GM19452 (cell line): ENCODE measurements around the gene CBS.
"Not testable (repeated sequence)": the region's sequence is repeated elsewhere in the genome, so short reads cannot be mapped to it uniquely, and the experiment has no call there.

Experiments used
- ATAC-seq: cut with Tn5 transposase; IDR thresholded peaks from one replicate; pipeline ENCODE4 v1.9.1; 2021; ENCODE audit not compliant: unreplicated experiment

The CBS gene

DNA sequence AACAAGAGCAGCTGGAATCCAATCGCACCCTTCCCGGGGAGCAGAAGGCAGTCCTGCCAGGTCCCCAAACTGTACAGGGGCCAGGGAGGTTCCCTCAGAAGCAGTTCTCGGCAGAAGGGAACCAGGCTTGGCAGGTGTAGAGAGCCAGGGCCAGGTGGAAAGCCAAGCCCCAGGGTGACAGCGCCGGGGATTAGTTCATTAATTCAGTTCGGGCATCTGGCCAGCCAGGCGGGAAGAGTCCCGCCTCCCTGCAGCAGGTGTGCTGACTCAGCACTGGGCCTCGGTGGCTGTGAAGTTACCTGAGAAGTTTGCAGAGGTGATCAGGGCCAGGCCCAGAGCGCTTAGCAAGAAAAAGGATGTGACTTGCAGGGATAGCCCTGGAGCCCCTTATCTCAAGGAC, 6.0 kb downstream of the CBS start:
- not testable (repeated sequence) for ATAC-seq

DNA sequence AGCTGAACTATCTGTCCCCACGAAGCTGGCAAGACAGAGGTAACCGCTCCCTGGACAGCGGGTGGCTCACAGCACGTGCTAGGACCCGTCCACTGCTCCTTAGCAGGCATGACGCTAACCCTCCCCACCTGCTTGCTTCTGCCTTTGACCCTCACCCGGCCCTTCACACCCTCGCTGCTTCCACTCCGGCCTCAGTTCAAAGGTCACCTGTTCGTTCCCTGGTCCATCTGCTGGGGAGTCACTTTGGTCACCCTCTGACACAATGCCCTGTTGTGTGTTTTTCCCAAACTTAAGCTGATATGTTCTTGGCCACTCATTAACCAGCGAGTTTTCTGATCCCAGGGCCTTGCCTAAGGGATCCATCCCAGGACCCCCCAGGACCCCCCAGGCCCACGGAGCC, 7.6 kb downstream of the CBS start:
- ATAC-seq: not testable (repeated sequence)

DNA sequence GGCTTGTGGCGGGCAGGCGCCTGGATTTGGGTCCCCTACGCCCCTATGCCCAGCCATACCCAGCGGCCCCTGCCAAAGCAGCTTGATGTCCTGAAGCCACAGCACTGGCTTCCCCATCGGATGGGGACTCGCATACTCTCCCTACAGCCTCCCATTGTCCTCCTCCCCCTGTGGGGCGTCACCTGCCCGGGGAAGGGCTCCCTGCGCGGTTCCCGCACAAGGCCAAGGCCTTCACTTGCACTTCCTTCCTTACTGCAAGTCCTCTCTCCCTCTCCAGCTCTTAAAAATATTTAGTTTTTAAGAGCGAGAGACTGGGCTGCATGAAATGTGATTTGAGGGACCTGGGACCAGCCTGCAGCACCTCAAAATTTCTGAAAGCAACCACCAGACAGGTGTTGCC, 8.9 kb downstream of the CBS start:
- ATAC-seq: not testable (repeated sequence)

DNA sequence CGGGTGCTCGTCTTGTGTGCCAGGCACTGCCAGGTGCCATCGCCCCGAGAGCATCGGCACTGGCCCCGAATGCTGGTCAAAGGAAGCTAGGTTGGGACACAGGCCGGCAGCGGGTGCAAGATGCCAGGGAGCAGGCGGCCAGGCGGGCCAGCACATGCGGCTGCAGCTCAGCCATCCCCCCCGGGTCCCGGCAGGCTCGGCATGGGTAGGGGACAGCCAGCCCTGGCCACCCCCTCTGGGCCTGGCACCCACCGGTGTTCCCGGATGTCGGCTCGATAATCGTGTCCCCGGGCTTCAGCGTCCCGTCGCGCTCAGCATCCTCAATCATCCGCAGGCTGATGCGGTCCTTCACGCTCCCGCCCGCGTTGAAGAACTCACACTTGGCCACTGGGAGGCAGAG, 9.6 kb downstream of the CBS start:
- ATAC-seq: not testable (repeated sequence)

DNA sequence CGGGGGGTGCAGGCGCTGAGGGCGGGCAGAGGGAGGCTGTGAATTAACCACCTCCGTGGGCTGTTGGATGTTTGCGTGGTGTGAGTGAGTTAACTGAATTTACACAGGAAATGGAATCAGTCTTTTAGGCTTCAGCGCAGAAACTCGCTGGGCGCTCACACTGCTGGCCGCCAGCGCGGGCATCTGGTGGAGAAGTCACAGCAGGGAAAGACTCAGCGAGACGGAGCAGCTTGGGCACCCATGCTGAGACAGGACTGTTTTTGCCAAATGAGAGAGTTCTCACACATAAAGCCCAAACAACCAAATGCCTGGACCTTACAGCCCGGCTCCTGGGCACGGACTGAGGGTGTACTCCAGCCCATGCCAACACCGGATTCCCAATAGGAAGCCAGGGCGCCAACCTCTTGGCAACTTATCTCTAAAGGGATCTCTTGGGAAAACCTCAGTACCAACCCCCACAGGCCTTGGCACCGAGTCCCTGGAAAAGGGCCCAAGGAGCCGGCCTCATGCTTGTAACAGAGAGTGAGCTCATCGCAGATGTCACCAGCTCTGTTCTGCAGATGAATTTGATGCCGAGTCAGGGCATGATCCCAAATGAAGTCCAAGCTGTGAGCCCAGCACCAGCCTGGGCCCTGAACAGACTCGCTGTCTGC, 11.2 kb downstream of the CBS start:
- not testable (repeated sequence) for ATAC-seq

DNA sequence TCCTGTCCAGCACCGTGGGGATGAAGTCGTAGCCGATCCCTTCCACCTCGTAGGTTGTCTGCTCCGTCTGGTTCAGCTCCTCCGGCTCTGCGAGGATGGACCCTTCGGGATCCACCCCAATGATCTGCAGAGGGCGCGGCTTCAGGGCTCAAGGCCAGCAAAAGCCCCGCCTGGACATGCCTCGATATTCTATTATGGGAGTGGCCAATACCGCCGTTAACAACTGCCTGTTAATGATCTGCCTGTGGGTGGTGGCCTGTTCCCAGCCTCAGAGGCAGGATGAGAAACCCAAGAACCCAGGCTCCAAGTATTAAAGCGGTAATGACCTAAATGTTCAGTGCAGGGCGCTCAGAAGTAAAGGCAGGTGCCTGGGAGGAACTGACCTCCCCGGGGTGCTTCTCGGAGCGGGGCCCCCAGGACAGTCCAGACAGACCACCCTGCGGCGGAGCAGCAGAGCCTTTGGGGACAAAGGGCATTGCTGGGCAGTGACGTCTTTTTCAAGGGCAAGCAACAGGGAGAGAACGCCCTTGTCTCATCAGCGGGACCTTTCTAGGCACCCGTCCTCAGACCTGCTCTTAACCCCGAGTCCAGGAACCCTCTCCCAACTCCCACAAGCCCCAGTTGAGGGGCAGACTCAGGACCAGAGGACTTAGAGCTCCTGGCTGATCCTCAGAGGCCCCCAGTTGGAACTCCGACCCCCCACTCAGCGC, 12.5 kb downstream of the CBS start:
- not testable (repeated sequence) for ATAC-seq

DNA sequence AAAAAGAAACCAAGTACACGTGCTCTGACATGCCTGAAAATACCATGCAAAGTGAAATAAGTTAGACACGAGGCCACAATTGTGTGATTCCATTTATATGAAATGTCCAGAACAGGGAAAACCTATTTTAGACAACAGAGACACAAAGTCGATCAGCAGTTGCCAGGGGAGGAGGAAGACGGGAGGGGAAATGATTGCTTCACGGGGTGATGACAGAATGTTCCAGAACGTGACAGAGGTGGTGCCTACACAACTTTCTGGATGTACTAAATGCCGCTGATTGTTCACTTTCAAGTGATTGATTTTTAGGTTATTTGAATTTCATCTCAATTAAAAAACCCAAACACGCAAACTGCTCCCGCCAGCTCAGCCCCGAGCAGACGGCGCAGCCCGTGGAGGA, 22.5 kb downstream of the CBS start:
- ATAC-seq: not testable (repeated sequence)

DNA sequence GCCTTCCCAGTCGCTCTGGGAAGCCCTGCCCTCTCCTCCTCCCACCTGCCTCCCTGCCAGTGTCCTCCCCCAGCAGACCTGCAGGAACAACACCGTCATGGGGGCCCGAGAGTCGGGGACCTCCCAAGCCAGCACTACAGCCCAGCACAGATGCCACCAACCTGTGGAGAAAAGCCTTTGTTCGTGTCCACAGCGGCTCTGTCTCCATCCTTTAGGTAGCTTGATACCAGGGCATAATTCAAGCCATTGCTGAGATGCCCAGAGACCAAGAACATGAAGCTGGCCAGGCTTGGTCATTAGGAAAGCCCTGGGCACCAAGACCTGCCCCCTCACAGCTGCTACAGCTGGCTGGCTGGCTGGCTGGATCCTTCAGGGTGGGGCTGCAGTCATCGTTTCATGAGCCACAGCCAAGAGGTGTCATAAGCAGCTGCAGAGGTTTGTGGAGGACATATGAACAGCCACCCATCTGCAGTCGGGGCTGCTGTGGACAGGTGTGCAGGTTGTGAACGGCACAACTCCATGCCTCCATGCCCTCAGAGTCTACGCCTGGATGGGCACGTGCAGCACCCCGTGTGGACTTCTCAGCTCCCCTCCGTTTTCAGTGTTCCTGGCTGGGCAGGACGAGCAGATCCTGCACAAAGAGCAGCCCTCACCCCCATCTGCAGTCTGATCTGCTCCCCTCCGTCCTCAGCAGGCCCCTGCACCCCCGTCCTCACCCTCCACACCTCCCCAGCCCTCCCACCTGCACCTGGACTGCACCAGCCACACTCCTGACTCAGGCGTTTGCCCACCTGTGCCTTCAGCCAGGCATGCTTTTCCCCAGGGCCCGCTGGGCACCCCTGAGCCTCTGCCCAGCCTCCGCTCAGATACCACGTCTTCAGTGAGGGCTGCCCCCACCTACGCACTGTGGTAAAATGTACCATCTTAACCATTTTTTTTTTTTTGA, 29.5 kb downstream of the CBS start:
- ATAC-seq: not testable (repeated sequence)

DNA sequence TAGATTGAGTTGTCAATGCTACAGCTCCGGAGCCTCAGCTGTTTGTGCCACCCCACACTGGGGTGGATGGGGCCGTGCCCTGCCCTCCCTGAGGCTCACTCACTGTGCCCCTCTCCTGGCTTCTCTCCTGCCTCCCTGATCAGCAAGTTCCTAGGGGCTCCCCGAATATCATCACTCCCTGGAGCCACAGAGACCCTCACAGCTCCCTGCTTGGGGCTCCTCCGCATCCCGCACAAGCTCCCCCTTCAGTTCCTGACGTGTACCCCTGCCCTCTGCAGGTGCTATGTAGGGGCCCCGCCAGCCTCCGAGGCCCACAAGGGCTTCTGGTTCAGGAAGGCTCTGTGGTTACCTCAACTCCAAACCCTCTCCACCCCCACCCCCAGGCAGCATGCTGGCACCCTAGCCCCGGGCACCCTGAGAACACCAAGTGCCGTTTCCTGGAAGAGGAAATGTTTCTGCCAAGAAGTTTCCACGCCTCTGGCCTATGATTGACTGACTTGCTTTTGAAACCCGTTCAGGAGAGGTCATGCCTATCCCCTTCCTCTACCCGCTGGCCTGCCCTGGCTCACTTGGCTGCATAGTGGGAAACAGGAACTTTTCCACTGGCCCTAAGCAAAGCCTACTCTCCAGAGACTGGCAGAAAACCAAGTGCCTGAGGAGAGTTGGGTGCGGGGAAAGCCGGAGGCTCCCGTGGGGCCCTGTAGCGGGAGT, 30.3 kb downstream of the CBS start:
- ATAC-seq: not testable (repeated sequence)

DNA sequence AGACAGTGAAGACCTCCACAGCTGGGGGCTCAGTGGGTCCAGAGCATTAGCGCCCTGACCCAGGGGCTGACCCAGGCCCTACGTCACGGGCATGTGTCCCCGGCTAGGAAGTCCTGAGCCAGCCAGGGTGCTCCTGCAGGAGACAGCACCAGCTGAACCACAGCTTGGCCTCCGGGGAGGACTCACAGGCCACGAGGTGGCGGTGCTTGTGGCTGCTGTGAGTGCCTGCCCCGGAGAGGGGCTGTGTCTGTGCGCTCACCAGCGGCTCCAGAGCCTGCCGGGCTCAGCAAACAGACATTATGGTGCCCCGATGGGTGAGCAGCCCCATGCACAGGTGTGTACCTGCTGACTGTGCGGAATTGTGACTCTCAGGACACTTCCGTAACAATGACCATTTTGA, 31.1 kb downstream of the CBS start:
- not testable (repeated sequence) for ATAC-seq

DNA sequence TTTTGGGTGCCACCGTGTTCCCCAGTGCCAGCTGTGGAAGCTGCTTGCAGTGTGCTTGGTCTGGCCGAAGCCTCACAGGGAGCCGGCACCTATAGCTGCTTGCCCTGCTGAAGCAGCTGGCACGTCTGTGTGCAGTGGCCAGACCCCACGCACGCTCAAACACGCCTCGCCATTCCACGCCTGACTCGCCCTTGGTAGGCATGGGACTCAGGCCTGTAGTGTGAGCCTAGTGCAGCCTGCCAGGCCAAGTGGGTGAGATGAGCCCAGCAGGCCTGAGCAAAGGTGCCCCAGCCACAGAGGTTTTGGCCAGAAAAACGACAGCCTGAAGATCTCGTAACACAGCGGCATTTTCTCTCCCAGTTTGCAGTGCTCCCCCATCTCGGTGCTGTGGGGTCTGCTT, 32.3 kb downstream of the CBS start:
- not testable (repeated sequence) for ATAC-seq

DNA sequence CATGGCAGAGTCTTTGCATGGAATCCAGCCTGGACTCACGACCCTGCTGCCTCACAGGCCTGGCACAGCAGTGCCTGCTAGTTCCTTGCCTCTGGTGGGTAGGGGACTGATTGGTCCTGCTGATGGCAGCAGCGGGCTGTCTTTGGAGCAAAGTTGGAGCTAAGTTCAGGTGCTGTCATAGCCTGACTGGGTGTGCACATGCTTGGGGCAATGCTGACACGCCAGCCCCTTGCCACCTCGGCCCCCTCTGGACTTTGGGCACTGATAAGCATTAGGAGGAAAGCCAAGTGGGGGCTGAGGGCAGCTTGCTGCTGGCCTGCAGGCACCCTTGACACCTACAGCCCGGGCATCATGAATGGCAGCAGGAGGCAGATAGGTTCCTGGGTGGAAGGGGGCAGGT, 33.5 kb downstream of the CBS start:
- ATAC-seq: not testable (repeated sequence)

DNA sequence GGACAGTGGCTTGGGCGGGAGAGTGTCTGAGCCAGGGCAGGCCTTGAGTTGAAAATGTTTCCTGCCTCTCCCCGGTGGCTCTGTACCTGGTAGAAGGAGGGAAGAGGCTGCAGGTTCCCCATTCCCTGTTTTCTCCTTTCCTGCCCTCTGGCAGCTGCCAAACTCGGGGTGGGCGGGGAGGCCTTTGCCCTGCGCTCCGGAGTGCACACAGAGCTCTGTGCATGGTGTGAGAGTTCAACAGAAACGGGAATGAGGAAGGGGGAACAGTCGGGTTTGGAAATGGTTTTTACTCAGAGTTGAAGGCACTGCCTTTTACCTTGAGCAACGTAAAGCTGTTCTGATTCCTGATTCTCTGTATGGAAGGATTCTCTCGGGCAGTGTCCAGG, 37.0 kb downstream of the CBS start:
- not testable (repeated sequence) for ATAC-seq

DNA sequence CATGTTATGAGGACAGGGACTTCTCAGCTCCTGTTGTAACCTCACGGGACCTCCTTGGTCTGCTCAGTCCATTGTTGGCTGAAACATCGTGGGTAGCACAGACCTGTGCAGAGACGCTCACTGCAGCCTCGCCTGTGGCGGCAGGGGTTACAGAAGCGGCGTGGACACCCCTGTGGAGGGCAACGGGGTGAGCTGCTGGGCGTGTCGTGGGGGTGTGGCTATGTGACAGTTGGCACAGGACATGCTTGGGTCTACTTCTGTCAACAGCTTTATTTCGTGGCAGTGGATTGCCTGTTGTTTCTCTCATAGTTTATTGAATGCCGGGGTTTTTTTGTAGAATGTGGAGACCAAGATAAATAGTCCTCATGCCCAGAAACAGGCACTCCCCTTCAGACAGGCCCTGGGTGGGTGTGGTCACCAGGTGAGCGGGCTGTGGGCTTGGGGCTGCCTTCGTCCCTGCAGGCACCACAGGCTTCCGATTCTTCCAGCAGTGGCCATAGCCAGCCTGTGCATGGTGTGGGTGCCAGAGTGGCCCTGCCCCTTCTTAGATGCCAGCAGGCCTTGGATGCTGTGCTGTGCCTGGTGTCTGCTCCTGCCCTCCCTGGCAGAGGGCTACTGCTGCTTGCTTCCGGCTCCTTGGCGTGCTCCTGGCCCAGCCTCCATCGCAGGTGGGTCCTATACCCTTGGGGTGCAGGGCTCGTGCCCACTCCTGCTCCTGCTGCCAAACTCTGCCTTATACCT, 37.5 kb downstream of the CBS start:
- not testable (repeated sequence) for ATAC-seq

DNA sequence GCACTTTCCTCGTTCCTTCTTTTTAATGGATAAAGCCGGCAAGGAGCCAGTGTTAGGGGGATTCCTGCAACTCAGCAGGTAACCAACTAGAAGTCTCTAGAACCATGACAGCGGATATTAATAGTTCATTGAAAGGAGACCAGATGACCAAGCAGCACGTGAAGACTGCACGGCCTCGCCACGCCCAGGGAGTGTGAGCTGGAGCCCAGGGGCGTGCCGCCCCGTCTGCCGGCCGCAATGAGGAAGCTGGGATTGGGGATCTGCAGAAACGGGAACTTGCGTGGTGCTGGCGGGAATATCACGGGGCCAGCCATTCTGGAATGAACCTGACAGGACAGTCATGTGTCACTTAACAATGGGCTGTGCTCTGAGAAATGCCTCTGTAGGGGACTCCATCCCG, 38.7 kb downstream of the CBS start:
- ATAC-seq: not testable (repeated sequence)

DNA sequence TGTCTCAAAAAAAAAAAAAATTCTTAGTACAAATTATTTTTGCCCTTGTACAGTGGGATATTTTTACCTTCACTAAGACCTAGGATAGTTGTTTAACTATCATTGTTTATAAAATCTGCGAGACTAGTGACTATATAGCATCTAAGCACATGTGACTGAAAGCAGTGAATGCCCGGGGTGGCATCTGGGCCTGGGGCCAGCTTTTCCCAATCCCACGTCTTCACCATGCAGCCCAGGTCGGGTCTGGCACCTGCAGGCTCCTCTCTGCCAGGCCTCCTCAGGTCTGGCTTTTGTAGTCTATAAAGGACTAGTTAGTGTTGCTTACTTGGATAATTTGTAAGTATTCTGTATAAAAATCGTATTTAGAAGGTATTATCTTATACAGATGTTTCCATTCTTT, 40.8 kb downstream of the CBS start:
- ATAC-seq: no peak

DNA sequence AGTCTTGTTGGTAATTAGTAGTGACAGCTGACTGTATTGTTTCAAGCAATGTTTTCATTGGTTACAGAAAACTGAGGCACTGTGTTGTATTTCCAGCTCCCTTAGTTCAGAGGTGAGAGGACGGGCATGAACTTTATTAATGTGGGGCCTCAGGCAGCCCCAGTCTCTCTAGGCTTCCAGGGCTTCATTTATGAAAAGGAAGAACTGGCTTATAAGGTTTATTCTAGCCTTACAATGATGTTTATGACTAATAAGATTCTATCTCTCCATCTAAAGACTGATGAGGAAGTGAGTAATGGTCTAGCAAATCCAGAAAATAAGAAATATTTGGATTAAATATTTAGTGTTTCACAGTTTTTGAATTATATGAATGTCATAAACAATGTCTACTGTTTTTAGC, 41.5 kb downstream of the CBS start:
- ATAC-seq: no peak

DNA sequence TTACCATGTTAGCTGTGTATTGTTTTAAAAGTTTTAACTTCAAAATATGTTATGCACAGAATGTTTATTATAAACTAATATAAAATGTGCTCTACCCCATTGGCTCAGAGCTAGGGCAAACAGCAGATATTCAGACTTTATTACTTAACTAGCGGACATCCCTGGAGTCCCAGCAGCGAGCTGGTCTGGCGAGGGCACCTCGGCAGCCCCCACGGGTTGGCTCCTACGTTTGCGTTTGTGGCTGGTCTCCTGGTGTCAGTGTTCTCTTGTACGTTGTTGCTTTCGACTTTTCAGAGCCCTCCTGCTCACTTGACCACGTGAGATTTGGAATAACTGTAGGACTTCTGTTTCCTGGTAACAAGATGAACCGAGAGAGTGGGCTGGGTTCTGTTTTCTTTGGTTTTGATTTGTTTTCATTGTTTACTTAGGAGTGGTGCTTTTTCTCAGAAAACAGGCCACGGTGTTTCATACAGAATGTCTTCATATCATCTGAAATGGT, 44.5 kb downstream of the CBS start:
- no peak for ATAC-seq

DNA sequence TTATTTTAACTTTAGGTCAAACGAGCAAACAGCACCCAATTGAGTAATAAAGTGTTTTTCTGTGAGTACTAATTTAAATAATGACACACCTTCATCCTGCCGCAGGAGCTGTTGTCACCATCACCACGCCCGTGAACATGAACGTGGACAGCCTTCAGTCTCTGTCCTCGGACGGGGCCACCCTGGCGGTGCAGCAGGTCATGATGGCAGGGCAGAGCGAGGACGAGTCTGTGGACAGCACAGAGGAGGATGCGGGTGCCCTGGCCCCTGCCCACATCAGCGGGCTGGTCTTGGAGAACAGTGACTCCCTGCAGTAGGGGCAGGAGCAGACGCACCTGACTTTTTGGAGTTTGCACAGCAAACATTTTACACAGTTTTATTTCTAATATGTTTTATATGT, 45.9 kb downstream of the CBS start:
- ATAC-seq: no peak
